ENCODE results near the gene TRIO. TPM values are rescaled to one million over a fixed set of nuclear protein-coding genes. Genes with fewer than 3 reads are reported as not detected.

TRIO gene
- total RNA-seq, 4 donors from 2014 or later = 290 to 370 (median 346) TPM

GRCh38 chr5:14319102-14319501 is 176.0 kb downstream of the TRIO start:
- TF ChIP-seq POLR2A (IDR thresholded peaks at IDR 0.05) (no peak), EP300 (IDR thresholded peaks at IDR 0.05) (no peak), CTCF (IDR thresholded peaks at IDR 0.05) (no peak)
- WGBS, 2 donors = 71 to 89% methylated on average over 1 of the region's 1 CpG
- Histone ChIP-seq H3K4me3 (no peak overlapping the region), H3K27ac (no peak overlapping the region), H3K4me1 (peaks cover 0 to 4% (median 0%) of the 10 kb centered on the region in 4 donors), H3K27me3 (no peaks in the 10 kb centered on the region), H3K9me3 (no peaks in the 10 kb centered on the region), H3K36me3 (peaks cover 0 to 67% (median 8%) of the 10 kb centered on the region in 3 donors)
- DNase-seq (ENCODE audit: low spot score in 2 of 2) = no peak

- H3K4me1 ChIP-seq = no peaks in the 10 kb centered on the region
- H3K36me3 ChIP-seq = peaks cover 0 to 69% (median 2%) of the 10 kb centered on the region in 3 donors
- H3K27ac ChIP-seq = no peak overlapping the region
- no peak overlapping the region for H3K4me3 ChIP-seq
- no peaks in the 10 kb centered on the region for H3K27me3 ChIP-seq
- DNase-seq (ENCODE audit: low spot score in 2 of 2) = no peak
- no peaks in the 10 kb centered on the region for H3K9me3 ChIP-seq
- 85 to 90% methylated on average over 3 of the region's 3 CpGs for WGBS, 2 donors
- TF ChIP-seq POLR2A (IDR thresholded peaks at IDR 0.05) (no peak), EP300 (IDR thresholded peaks at IDR 0.05) (no peak), CTCF (IDR thresholded peaks at IDR 0.05) (no peak)
Observed at GRCh38 chr5:14321936-14322335, 178.8 kb downstream of the TRIO start.

GRCh38 chr5:14322437-14323187 is 179.5 kb downstream of the TRIO start:
- WGBS, 2 donors = 72 to 74% methylated on average over 4 of the region's 4 CpGs
- H3K36me3 ChIP-seq = peaks cover 0 to 62% (median 0%) of the 10 kb centered on the region in 3 donors
- no peaks in the 10 kb centered on the region for H3K4me1 ChIP-seq
- DNase-seq (ENCODE audit: low spot score in 2 of 2) = no peak
- no peaks in the 10 kb centered on the region for H3K27me3 ChIP-seq
- no peak overlapping the region for H3K27ac ChIP-seq
- no peaks in the 10 kb centered on the region for H3K9me3 ChIP-seq
- TF ChIP-seq CTCF (IDR thresholded peaks at IDR 0.05) (no peak), POLR2A (IDR thresholded peaks at IDR 0.05) (no peak)
- no peak overlapping the region for H3K4me3 ChIP-seq

- no peak for TF ChIP-seq POLR2A (IDR thresholded peaks at IDR 0.05)
- TF ChIP-seq EP300 (IDR thresholded peaks at IDR 0.05) = no peak
- no peak for TF ChIP-seq CTCF (IDR thresholded peaks at IDR 0.05)
- 84 to 89% methylated on average over 7 of the region's 7 CpGs for WGBS, 2 donors
- Histone ChIP-seq H3K9me3 (no peaks in the 10 kb centered on the region), H3K4me1 (no peaks in the 10 kb centered on the region), H3K27ac (no peak overlapping the region), H3K4me3 (no peak overlapping the region), H3K36me3 (peaks cover 0 to 55% (median 0%) of the 10 kb centered on the region in 3 donors), H3K27me3 (no peaks in the 10 kb centered on the region)
- no peak for DNase-seq (ENCODE audit: low spot score in 2 of 2)
Observed at GRCh38 chr5:14323466-14323865, 180.3 kb downstream of the TRIO start.

GRCh38 chr5:14325369-14325768 is 182.2 kb downstream of the TRIO start:
- 85 to 89% methylated on average over 7 of the region's 7 CpGs for WGBS, 2 donors
- TF ChIP-seq POLR2A (IDR thresholded peaks at IDR 0.05) (no peak), CTCF (IDR thresholded peaks at IDR 0.05) (no peak), EP300 (IDR thresholded peaks at IDR 0.05) (no peak)
- H3K9me3 ChIP-seq = no peaks in the 10 kb centered on the region
- H3K4me1 ChIP-seq = peaks cover 0 to under 1% (median 0%) of the 10 kb centered on the region in 4 donors
- H3K27ac ChIP-seq = no peak overlapping the region
- H3K4me3 ChIP-seq = no peak overlapping the region
- DNase-seq (ENCODE audit: low spot score in 2 of 2) = no peak
- no peaks in the 10 kb centered on the region for H3K27me3 ChIP-seq
- peaks cover 0 to 48% (median 0%) of the 10 kb centered on the region in 3 donors for H3K36me3 ChIP-seq
